IMR-90 (cell line): ENCODE results near the gene GHR. TPM values are rescaled to one million over a fixed set of nuclear protein-coding genes. Genes with fewer than 3 reads are reported as not detected.

Experiments used
- ATAC-seq: fragments of 200-7000 bp; cut with Tn5 transposase; 2 replicates; pipeline ENCODE4 v1.9.1; 2020; ENCODE audit warnings: low read depth, mild to moderate bottlenecking, moderate library complexity
- BruUV-seq: library from RNA; stranded (reverse); fragments of 400-500 nt; replicated peaks from 2 replicates; lab custom pipeline; 2021; lab: Mats Ljungman, UMichigan
- CTCF ChIA-PET: fragments of 300-600 bp; formaldehyde crosslinking; extraction: SDS; loops from one replicate; lab custom pipeline; 2021; ENCODE audit warnings: antibody characterized with exemption; lab: Yijun Ruan, JAX
- POLR2A ChIA-PET: fragments of 300-600 bp; sonication (Branson Sonifier 250); formaldehyde crosslinking; loops from one replicate; lab custom pipeline; 2022; ENCODE audit warnings: antibody characterized with exemption; ENCODE audit not compliant: unreplicated experiment; lab: Charles Lee
- DNase-seq: peaks from one replicate; pipeline ENCODE4 v3.0.0; 2013
- H2AFZ ChIP-seq: replicated peaks from 2 replicates; pipeline ENCODE3; 2013; ENCODE audit warnings: low read length, mild to moderate bottlenecking; ENCODE audit not compliant: poor library complexity
- H2AK5ac ChIP-seq: 2 replicates; pipeline ENCODE4 v1.6.1; 2013; ENCODE audit warnings: low read depth, low read length, inconsistent platforms
- H2AK9ac ChIP-seq: replicated peaks from 2 replicates; pipeline ENCODE3; 2013; ENCODE audit warnings: mild to moderate bottlenecking, low read depth, low read length, moderate library complexity; ENCODE audit not compliant: poor library complexity
- H2BK120ac ChIP-seq: 2 replicates; pipeline ENCODE4 v1.6.1; 2013; ENCODE audit warnings: low read depth, low read length, inconsistent platforms
- H2BK15ac ChIP-seq: 3 replicates; pipeline ENCODE4 v1.6.1; 2013; ENCODE audit warnings: low read depth, low read length, inconsistent platforms
- H2BK20ac ChIP-seq: 2 replicates; pipeline ENCODE4 v1.6.1; 2013; ENCODE audit warnings: low read depth, mild to moderate bottlenecking, inconsistent platforms, low read length, moderate library complexity
- H2BK5ac ChIP-seq: 2 replicates; pipeline ENCODE4 v1.6.1; 2013; ENCODE audit warnings: mild to moderate bottlenecking, low read depth, low read length, inconsistent platforms; ENCODE audit not compliant: poor library complexity, severe bottlenecking
- H3K14ac ChIP-seq: replicated peaks from 2 replicates; pipeline ENCODE4 v1.6.1; 2013; ENCODE audit warnings: low read depth, low read length, inconsistent platforms
- H3K18ac ChIP-seq: 2 replicates; pipeline ENCODE4 v1.6.1; 2013; ENCODE audit warnings: low read depth, low read length, control low read depth
- H3K23ac ChIP-seq: 2 replicates; pipeline ENCODE4 v1.6.1; 2013; ENCODE audit warnings: low read depth, low read length, inconsistent platforms
- H3K27ac ChIP-seq: 2 replicates; pipeline ENCODE4 v1.5.1; 2013; ENCODE audit warnings: mild to moderate bottlenecking, control low read depth, low read length; ENCODE audit not compliant: insufficient read depth
- H3K27me3 ChIP-seq: 2 replicates; pipeline ENCODE4 v1.6.1; 2013; ENCODE audit warnings: low read length; ENCODE audit not compliant: control insufficient read depth, insufficient read depth
- H3K36me3 ChIP-seq: 2 replicates; pipeline ENCODE4 v1.6.1; 2013; ENCODE audit warnings: low read length, mixed read lengths; ENCODE audit not compliant: control insufficient read depth, insufficient read depth
- H3K4ac ChIP-seq: 2 replicates; pipeline ENCODE4 v1.6.1; 2013; ENCODE audit warnings: low read depth, low read length, inconsistent platforms
- H3K4me1 ChIP-seq: 2 replicates; pipeline ENCODE4 v1.6.1; 2013; ENCODE audit warnings: low read length, mixed read lengths; ENCODE audit not compliant: control insufficient read depth, insufficient read depth
- H3K4me2 ChIP-seq: 2 replicates; pipeline ENCODE4 v1.6.1; 2013; ENCODE audit warnings: low read depth, mild to moderate bottlenecking, control low read depth, low read length, moderate library complexity
- H3K4me3 ChIP-seq: 2 replicates; pipeline ENCODE4 v1.5.1; 2013; ENCODE audit warnings: low read depth, mild to moderate bottlenecking, control low read depth, low read length, moderate library complexity; ENCODE audit not compliant: insufficient read depth
- H3K56ac ChIP-seq: 2 replicates; pipeline ENCODE4 v1.6.1; 2013; ENCODE audit warnings: low read length, inconsistent platforms; ENCODE audit not compliant: insufficient read depth; ENCODE audit errors: extremely low read depth
- H3K79me1 ChIP-seq, 2 experiments: 2 replicates each; pipeline ENCODE4 v1.6.1; 2013; ENCODE audit warnings: low read length in 2 of 2, inconsistent platforms in 1 of 2, low read depth in 1 of 2
- H3K9ac ChIP-seq: 2 replicates; pipeline ENCODE4 v1.6.1; 2013; ENCODE audit warnings: low read depth, low read length, control low read depth
- H3K9me1 ChIP-seq: 2 replicates; pipeline ENCODE4 v1.6.1; 2013; ENCODE audit warnings: low read length, inconsistent platforms; ENCODE audit not compliant: insufficient read depth
- H3K9me3 ChIP-seq: 2 replicates; pipeline ENCODE4 v1.6.1; 2013; ENCODE audit warnings: low read length; ENCODE audit not compliant: control insufficient read depth, insufficient read depth
- H4K20me1 ChIP-seq: 2 replicates; pipeline ENCODE4 v1.6.1; 2013; ENCODE audit warnings: low read length, inconsistent platforms; ENCODE audit not compliant: insufficient read depth
- H4K5ac ChIP-seq: 2 replicates; pipeline ENCODE4 v1.6.1; 2013; ENCODE audit warnings: mild to moderate bottlenecking, low read depth, low read length, control low read depth
- H4K8ac ChIP-seq, 2 experiments: 2 replicates each; pipeline ENCODE4 v1.6.1; 2013; ENCODE audit warnings: low read depth in 2 of 2, low read length in 2 of 2, control low read depth in 1 of 2, inconsistent platforms in 1 of 2
- H4K91ac ChIP-seq: 2 replicates; pipeline ENCODE4 v1.6.1; 2013; ENCODE audit warnings: low read depth, low read length, inconsistent platforms; ENCODE audit not compliant: insufficient read depth
- CEBPB ChIP-seq: IDR thresholded peaks from 2 replicates; pipeline ENCODE4 v1.6.1; 2012; ENCODE audit warnings: low read depth, low read length, improper control_type of control experiment
- MAZ ChIP-seq: IDR thresholded peaks from 2 replicates; pipeline ENCODE4 v1.6.1; 2012; ENCODE audit warnings: low read depth, mild to moderate bottlenecking, low read length, improper control_type of control experiment, moderate library complexity, borderline replicate concordance
- NFE2L2 ChIP-seq: fragments of 150-350 bp; IDR thresholded peaks from 2 replicates; pipeline ENCODE4 v1.6.1; 2016; ENCODE audit warnings: low read depth, mild to moderate bottlenecking, low read length
- POLR2A ChIP-seq: IDR thresholded peaks from 2 replicates; pipeline ENCODE4 v1.6.1; 2012; ENCODE audit warnings: mild to moderate bottlenecking, low read depth, low read length
- RAD21 ChIP-seq: IDR thresholded peaks from 2 replicates; pipeline ENCODE4 v1.6.1; 2012; ENCODE audit warnings: low read length, improper control_type of control experiment
- RFX5 ChIP-seq: IDR thresholded peaks from 2 replicates; pipeline ENCODE4 v1.8.0; 2012; ENCODE audit warnings: low read depth, mild to moderate bottlenecking, low read length, moderate library complexity
- SMC3 ChIP-seq: fragments of 150-350 bp; IDR thresholded peaks from 2 replicates; pipeline ENCODE4 v1.6.1; 2016; ENCODE audit warnings: low read depth, mild to moderate bottlenecking, antibody characterized with exemption, low read length, moderate library complexity
- WGBS, 2 experiments: methylation state at CpG; one replicate each; pipeline versions ENCODE4 v1.1.5 to v1.1.7; 2013; ENCODE audit warnings: missing lambda C conversion rate in 2 of 2; ENCODE audit not compliant: insufficient read length in 1 of 2; ENCODE audit errors: extremely low coverage in 2 of 2; 5-methylcytosine and 5-hydroxymethylcytosine counted together
- dilution Hi-C: fragments of 300-500 bp; cut with HindIII; formaldehyde crosslinking; loops from one replicate; pipeline ENCODE4 v1.14.3; 2018; ENCODE audit warnings: low sequenced_read_pairs; ENCODE audit not compliant: unreplicated experiment
- in situ Hi-C: fragments of 300-500 bp; cut with MboI; formaldehyde crosslinking; loops from 3 replicates; pipeline ENCODE4 v1.14.3; 2019; ENCODE audit warnings: low sequenced_read_pairs, inconsistent platforms, mixed read lengths
- intact Hi-C: fragments of 100-400 bp; cut with micrococcal nuclease; formaldehyde crosslinking; loops from 2 replicates; pipeline ENCODE4 v1.10.0; 2022
- polyA plus RNA-seq, 3 experiments: library from polyadenylated mRNA; depleted of rRNA; stranded (reverse); fragments of >200 nt; gene quantifications; 2 replicates each; pipeline ENCODE4 v1.2.3, GENCODE V29; 2012; ENCODE audit warnings: low replicate concordance in 1 of 3
- total RNA-seq: library from RNA; depleted of rRNA; stranded (reverse); fragments of >200 nt; gene quantifications from 2 replicates; pipeline ENCODE4 v1.2.3, GENCODE V29; 2012
- TF ChIP-seq, protein P1 (sequence below): conservative IDR thresholded peaks from 2 replicates; pipeline ENCODE4 v1.5.1; 2012; ENCODE audit warnings: mild to moderate bottlenecking, low read depth, low read length, improper control_type of control experiment
- TF ChIP-seq, protein P2 (sequence below): fragments of 150-350 bp; IDR thresholded peaks from 2 replicates; pipeline ENCODE4 v1.6.1; 2016; ENCODE audit warnings: low read depth, mild to moderate bottlenecking, low read length, moderate library complexity, borderline replicate concordance

GHR gene
- total and polyA plus RNA-seq, 2 of the 4 experiments (the other 2 are of a cell fraction), result 0.36 to 1.1 TPM

DNA sequence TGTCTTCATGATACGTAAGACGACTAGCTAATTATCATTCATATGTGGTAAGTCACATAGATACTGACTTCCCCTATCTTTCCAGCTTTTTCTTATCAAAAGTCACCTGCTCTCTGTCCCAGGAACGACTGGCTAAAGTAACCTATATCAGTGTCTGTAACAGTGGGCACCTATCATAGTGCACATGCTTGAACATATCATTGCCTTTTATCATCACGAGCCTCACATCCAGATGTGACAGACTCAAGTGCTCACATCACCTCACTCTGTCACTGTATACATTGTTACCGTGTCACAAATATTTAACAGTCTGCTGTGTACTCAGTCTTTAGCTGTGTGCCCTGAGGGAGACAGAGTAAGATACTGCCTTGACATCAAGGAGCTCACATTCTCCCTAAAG, 208.0 kb downstream of the GHR start:
- H2BK15ac ChIP-seq, result no peak overlapping the region
- no peak overlapping the region for H2BK5ac ChIP-seq
- CTCF ChIA-PET, result no interaction called here
- no peak overlapping the region for H3K18ac ChIP-seq
- H3K56ac ChIP-seq, result no peak overlapping the region
- no peak overlapping the region for H4K8ac ChIP-seq
- no peaks in the 10 kb centered on the region for H4K20me1 ChIP-seq
- H3K9ac ChIP-seq, result no peak overlapping the region
- no peak overlapping the region for H4K5ac ChIP-seq
- ATAC-seq, result no peak
- dilution Hi-C loops, result no loop called here
- no peak overlapping the region for H3K23ac ChIP-seq
- no peaks in the 10 kb centered on the region for H3K79me1 ChIP-seq
- in situ Hi-C loops, result no loop called here
- H3K36me3 ChIP-seq, result no peaks in the 10 kb centered on the region
- H3K4ac ChIP-seq, result no peak overlapping the region
- H3K27ac ChIP-seq, result no peak overlapping the region
- no peak overlapping the region for H3K4me2 ChIP-seq
- no peak overlapping the region for H3K4me3 ChIP-seq
- intact Hi-C loops, result no loop called here
- no peak for TF ChIP-seq POLR2A
- no peak for TF ChIP-seq MAZ
- TF ChIP-seq, protein P1, sequence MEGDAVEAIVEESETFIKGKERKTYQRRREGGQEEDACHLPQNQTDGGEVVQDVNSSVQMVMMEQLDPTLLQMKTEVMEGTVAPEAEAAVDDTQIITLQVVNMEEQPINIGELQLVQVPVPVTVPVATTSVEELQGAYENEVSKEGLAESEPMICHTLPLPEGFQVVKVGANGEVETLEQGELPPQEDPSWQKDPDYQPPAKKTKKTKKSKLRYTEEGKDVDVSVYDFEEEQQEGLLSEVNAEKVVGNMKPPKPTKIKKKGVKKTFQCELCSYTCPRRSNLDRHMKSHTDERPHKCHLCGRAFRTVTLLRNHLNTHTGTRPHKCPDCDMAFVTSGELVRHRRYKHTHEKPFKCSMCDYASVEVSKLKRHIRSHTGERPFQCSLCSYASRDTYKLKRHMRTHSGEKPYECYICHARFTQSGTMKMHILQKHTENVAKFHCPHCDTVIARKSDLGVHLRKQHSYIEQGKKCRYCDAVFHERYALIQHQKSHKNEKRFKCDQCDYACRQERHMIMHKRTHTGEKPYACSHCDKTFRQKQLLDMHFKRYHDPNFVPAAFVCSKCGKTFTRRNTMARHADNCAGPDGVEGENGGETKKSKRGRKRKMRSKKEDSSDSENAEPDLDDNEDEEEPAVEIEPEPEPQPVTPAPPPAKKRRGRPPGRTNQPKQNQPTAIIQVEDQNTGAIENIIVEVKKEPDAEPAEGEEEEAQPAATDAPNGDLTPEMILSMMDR, result no peak
- no peak for TF ChIP-seq NFE2L2
- TF ChIP-seq SMC3, result no peak
- no peak for TF ChIP-seq RFX5
- TF ChIP-seq RAD21, result no peak
- TF ChIP-seq, protein P2, sequence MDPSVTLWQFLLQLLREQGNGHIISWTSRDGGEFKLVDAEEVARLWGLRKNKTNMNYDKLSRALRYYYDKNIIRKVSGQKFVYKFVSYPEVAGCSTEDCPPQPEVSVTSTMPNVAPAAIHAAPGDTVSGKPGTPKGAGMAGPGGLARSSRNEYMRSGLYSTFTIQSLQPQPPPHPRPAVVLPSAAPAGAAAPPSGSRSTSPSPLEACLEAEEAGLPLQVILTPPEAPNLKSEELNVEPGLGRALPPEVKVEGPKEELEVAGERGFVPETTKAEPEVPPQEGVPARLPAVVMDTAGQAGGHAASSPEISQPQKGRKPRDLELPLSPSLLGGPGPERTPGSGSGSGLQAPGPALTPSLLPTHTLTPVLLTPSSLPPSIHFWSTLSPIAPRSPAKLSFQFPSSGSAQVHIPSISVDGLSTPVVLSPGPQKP, result no peak
- TF ChIP-seq CEBPB, result no peak
- H2AK9ac ChIP-seq, result no peak overlapping the region
- POLR2A ChIA-PET, result no interaction called here
- no peaks in the 10 kb centered on the region for H3K9me3 ChIP-seq
- DNase-seq, result no peak
- no peaks in the 10 kb centered on the region for H3K9me1 ChIP-seq
- WGBS, 2 experiments, result 40% methylated on average over 1 of the region's 5 CpGs; no CpG with 5 or more reads in 1 of the 2 experiments
- H3K27me3 ChIP-seq, result no peaks in the 10 kb centered on the region
- H2AK5ac ChIP-seq, result no peak overlapping the region
- no peaks in the 10 kb centered on the region for H3K4me1 ChIP-seq
- no peak overlapping the region for H3K14ac ChIP-seq
- no peak overlapping the region for H2BK120ac ChIP-seq
- no peak overlapping the region for H4K91ac ChIP-seq
- no TSS peak for BruUV-seq
- no peak overlapping the region for H2BK20ac ChIP-seq
- H2AFZ ChIP-seq, result no peak overlapping the region
